WTC11 (cell line): Measurements from ENCODE around the gene COG4. TPM values are rescaled to one million over a fixed set of nuclear protein-coding genes. Genes with fewer than 3 reads are reported as not detected.

Source experiments
- ATAC-seq: fragments of 200-7000 bp; cut with Tn5 transposase; 2 replicates; pipeline ENCODE4 v1.10.0; 2021; ENCODE audit warnings: mild to moderate bottlenecking, moderate library complexity
- CTCF ChIA-PET: fragments of 300-600 bp; sonication (Branson Sonifier 250); formaldehyde crosslinking; loops from one replicate; lab custom pipeline; 2021; ENCODE audit warnings: antibody characterized with exemption; lab: Charles Lee
- POLR2A ChIA-PET: fragments of 350-600 bp; sonication (Branson Sonifier 250); formaldehyde crosslinking; loops from one replicate; lab custom pipeline; 2021; ENCODE audit warnings: antibody characterized with exemption; lab: Charles Lee
- DNase-seq: peaks from one replicate; pipeline ENCODE4 v3.0.0; 2021; ENCODE audit warnings: low spot score
- H3K27ac Mint-ChIP-seq: 2 replicates; pipeline ENCODE4 v1.8.0; 2021; ENCODE audit warnings: mixed read lengths
- H3K27me3 Mint-ChIP-seq: 2 replicates; pipeline ENCODE4 v1.8.0; 2021; ENCODE audit warnings: low read depth, mild to moderate bottlenecking, moderate library complexity, mixed read lengths
- H3K36me3 Mint-ChIP-seq: 2 replicates; pipeline ENCODE4 v1.8.0; 2021; ENCODE audit warnings: mixed read lengths
- H3K4me1 Mint-ChIP-seq: 2 replicates; pipeline ENCODE4 v1.8.0; 2022; ENCODE audit warnings: mixed read lengths
- H3K4me3 Mint-ChIP-seq: 2 replicates; pipeline ENCODE4 v1.8.0; 2021; ENCODE audit warnings: mild to moderate bottlenecking, moderate library complexity, mixed read lengths
- H3K9me3 Mint-ChIP-seq: 2 replicates; pipeline ENCODE4 v1.8.0; 2021; ENCODE audit warnings: mixed read lengths
- ATF3 ChIP-seq: sonication (generic); formaldehyde crosslinking; conservative IDR thresholded peaks from 2 replicates; pipeline ENCODE4 v1.8.1; 2022; ENCODE audit warnings: mild to moderate bottlenecking, missing genetic modification reagents
- ATF6 ChIP-seq: sonication (generic); formaldehyde crosslinking; IDR thresholded peaks from 2 replicates; pipeline ENCODE4 v1.8.1; 2023; ENCODE audit warnings: mild to moderate bottlenecking, missing genetic modification reagents
- ETV6 ChIP-seq: sonication (generic); formaldehyde crosslinking; IDR thresholded peaks from 2 replicates; pipeline ENCODE4 v1.8.1; 2022; ENCODE audit warnings: mild to moderate bottlenecking, missing genetic modification reagents
- GABPB1 ChIP-seq: sonication (generic); formaldehyde crosslinking; IDR thresholded peaks from 2 replicates; pipeline ENCODE4 v1.8.1; 2023; ENCODE audit warnings: mild to moderate bottlenecking, missing genetic modification reagents
- GTF2I ChIP-seq: fragments of 250-450 bp; sonication (Bioruptor Pico); conservative IDR thresholded peaks from 2 replicates; pipeline ENCODE4 v1.4.0; 2021; ENCODE audit warnings: mild to moderate bottlenecking
- MAX ChIP-seq: sonication (generic); formaldehyde crosslinking; IDR thresholded peaks from 2 replicates; pipeline ENCODE4 v1.8.0; 2022; ENCODE audit warnings: mild to moderate bottlenecking, missing genetic modification reagents
- NFYB ChIP-seq: sonication (generic); formaldehyde crosslinking; conservative IDR thresholded peaks from 2 replicates; pipeline ENCODE4 v1.8.0; 2022; ENCODE audit warnings: low read depth, missing genetic modification reagents
- OVOL2 ChIP-seq: fragments of 250-450 bp; sonication (Bioruptor Pico); IDR thresholded peaks from 2 replicates; pipeline ENCODE4 v1.9.0; 2021; ENCODE audit warnings: mild to moderate bottlenecking, borderline replicate concordance
- PRRX2 ChIP-seq: fragments of 250-450 bp; sonication (Bioruptor Pico); IDR thresholded peaks from 2 replicates; pipeline ENCODE4 v1.8.0; 2021; ENCODE audit warnings: mild to moderate bottlenecking
- ZMAT4 ChIP-seq: fragments of 250-450 bp; sonication (Bioruptor Pico); IDR thresholded peaks from 2 replicates; pipeline ENCODE4 v1.9.0; 2021; ENCODE audit warnings: mild to moderate bottlenecking
- ZNF396 ChIP-seq: fragments of 250-450 bp; sonication (Bioruptor Pico); IDR thresholded peaks from 2 replicates; pipeline ENCODE4 v1.8.0; 2021; ENCODE audit warnings: mild to moderate bottlenecking, moderate library complexity, borderline replicate concordance
- ZNF416 ChIP-seq: fragments of 250-450 bp; sonication (Bioruptor Pico); IDR thresholded peaks from 2 replicates; pipeline ENCODE4 v1.9.0; 2021; ENCODE audit warnings: mild to moderate bottlenecking, inconsistent platforms
- ZNF671 ChIP-seq: fragments of 250-450 bp; sonication (Bioruptor Pico); IDR thresholded peaks from 2 replicates; pipeline ENCODE4 v1.8.0; 2021; ENCODE audit warnings: mild to moderate bottlenecking
- ZSCAN18 ChIP-seq: fragments of 250-450 bp; sonication (Bioruptor Pico); IDR thresholded peaks from 2 replicates; pipeline ENCODE4 v2.1.2; 2022; ENCODE audit warnings: mild to moderate bottlenecking, moderate library complexity
- total RNA-seq: library from RNA; stranded (reverse); gene quantifications from 3 replicates; pipeline ENCODE4 v1.2.3, GENCODE V29; 2021
- TF ChIP-seq, protein P1 (sequence below): fragments of 250-450 bp; sonication (Bioruptor Pico); IDR thresholded peaks from 2 replicates; pipeline ENCODE4 v1.9.0; 2021; ENCODE audit warnings: moderate library complexity, mild to moderate bottlenecking, inconsistent platforms, borderline replicate concordance
- TF ChIP-seq, protein P2 (sequence below): sonication (generic); formaldehyde crosslinking; IDR thresholded peaks from 2 replicates; pipeline ENCODE4 v1.8.1; 2023; ENCODE audit warnings: mild to moderate bottlenecking, missing genetic modification reagents, borderline replicate concordance
- TF ChIP-seq, protein P3 (sequence below): fragments of 250-450 bp; sonication (Bioruptor Pico); IDR thresholded peaks from 2 replicates; pipeline ENCODE4 v1.9.0; 2021; ENCODE audit warnings: mild to moderate bottlenecking, borderline replicate concordance

The COG4 gene
- total RNA-seq, 1 experiment from 2014 or later, result 56.6 TPM

DNA sequence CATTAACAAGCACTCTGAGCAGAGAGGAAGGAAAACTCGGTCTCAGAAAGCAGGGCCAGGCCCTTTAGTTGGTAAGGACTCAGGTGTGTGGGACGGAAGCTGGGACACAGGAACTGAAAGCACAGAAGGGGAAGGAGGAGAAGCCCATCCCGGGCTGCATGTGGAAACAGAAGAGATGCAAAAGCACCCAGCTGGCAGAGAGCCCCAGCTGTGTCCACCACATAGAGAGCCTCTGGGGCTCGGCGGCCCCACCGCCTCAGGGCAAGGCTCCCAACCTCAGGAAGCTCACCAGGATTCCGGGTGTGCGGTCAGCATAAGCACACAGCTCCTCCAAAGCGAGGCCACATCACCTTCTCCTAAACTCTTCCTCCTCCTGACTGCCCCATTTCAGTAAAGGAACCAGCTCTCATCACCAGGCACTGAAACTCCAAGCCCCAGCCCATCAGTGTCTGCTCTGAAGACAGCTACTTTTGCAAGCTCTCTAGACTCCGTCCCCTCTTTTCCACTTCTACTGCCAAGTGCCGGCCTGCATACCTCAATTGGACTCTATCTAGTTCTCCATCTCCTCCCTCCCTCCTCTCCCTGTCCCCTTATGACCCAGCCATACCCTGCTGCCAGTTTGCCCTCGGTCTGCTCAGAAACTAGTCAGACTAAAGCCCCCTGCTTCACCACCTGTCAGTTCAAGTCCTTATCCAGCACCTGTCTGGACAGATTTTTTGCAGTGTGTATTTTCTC is 90.5 kb downstream of the COG4 start (continued):
- TF ChIP-seq, protein P1, sequence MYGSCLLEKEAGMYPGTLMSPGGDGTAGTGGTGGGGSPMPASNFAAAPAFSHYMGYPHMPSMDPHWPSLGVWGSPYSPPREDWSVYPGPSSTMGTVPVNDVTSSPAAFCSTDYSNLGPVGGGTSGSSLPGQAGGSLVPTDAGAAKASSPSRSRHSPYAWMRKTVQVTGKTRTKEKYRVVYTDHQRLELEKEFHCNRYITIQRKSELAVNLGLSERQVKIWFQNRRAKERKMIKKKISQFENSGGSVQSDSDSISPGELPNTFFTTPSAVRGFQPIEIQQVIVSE (CRISPR knock-in tag), result no peak
- TF ChIP-seq MAX (CRISPR knock-in tag), result no peak
- no peak for TF ChIP-seq GTF2I (CRISPR knock-in tag)
- TF ChIP-seq OVOL2, result no peak
- no peak for TF ChIP-seq NFYB
- no peak for TF ChIP-seq ZSCAN18
- TF ChIP-seq ATF3 (CRISPR knock-in tag), result no peak
- TF ChIP-seq, protein P2, sequence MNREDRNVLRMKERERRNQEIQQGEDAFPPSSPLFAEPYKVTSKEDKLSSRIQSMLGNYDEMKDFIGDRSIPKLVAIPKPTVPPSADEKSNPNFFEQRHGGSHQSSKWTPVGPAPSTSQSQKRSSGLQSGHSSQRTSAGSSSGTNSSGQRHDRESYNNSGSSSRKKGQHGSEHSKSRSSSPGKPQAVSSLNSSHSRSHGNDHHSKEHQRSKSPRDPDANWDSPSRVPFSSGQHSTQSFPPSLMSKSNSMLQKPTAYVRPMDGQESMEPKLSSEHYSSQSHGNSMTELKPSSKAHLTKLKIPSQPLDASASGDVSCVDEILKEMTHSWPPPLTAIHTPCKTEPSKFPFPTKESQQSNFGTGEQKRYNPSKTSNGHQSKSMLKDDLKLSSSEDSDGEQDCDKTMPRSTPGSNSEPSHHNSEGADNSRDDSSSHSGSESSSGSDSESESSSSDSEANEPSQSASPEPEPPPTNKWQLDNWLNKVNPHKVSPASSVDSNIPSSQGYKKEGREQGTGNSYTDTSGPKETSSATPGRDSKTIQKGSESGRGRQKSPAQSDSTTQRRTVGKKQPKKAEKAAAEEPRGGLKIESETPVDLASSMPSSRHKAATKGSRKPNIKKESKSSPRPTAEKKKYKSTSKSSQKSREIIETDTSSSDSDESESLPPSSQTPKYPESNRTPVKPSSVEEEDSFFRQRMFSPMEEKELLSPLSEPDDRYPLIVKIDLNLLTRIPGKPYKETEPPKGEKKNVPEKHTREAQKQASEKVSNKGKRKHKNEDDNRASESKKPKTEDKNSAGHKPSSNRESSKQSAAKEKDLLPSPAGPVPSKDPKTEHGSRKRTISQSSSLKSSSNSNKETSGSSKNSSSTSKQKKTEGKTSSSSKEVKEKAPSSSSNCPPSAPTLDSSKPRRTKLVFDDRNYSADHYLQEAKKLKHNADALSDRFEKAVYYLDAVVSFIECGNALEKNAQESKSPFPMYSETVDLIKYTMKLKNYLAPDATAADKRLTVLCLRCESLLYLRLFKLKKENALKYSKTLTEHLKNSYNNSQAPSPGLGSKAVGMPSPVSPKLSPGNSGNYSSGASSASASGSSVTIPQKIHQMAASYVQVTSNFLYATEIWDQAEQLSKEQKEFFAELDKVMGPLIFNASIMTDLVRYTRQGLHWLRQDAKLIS, result no peak
- TF ChIP-seq ZNF396, result no peak
- TF ChIP-seq, protein P3, sequence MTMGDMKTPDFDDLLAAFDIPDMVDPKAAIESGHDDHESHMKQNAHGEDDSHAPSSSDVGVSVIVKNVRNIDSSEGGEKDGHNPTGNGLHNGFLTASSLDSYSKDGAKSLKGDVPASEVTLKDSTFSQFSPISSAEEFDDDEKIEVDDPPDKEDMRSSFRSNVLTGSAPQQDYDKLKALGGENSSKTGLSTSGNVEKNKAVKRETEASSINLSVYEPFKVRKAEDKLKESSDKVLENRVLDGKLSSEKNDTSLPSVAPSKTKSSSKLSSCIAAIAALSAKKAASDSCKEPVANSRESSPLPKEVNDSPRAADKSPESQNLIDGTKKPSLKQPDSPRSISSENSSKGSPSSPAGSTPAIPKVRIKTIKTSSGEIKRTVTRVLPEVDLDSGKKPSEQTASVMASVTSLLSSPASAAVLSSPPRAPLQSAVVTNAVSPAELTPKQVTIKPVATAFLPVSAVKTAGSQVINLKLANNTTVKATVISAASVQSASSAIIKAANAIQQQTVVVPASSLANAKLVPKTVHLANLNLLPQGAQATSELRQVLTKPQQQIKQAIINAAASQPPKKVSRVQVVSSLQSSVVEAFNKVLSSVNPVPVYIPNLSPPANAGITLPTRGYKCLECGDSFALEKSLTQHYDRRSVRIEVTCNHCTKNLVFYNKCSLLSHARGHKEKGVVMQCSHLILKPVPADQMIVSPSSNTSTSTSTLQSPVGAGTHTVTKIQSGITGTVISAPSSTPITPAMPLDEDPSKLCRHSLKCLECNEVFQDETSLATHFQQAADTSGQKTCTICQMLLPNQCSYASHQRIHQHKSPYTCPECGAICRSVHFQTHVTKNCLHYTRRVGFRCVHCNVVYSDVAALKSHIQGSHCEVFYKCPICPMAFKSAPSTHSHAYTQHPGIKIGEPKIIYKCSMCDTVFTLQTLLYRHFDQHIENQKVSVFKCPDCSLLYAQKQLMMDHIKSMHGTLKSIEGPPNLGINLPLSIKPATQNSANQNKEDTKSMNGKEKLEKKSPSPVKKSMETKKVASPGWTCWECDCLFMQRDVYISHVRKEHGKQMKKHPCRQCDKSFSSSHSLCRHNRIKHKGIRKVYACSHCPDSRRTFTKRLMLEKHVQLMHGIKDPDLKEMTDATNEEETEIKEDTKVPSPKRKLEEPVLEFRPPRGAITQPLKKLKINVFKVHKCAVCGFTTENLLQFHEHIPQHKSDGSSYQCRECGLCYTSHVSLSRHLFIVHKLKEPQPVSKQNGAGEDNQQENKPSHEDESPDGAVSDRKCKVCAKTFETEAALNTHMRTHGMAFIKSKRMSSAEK (CRISPR knock-in tag), result no peak
- no peak for TF ChIP-seq PRRX2

- no peak overlapping the region for H3K4me3 Mint-ChIP-seq
- H3K4me1 Mint-ChIP-seq, result peaks cover 76% of the 10 kb centered on the region
Measured at GRCh38 chr16:70432356-70432722, 91.0 kb downstream of the COG4 start.

More at GRCh38 chr16:70432356-70432722, 91.0 kb downstream of the COG4 start:
- POLR2A ChIA-PET, result interaction anchor here (0.5 to 1.5 kb wide), 2 partner anchors 51 to 76 kb away, joined by 3 to 4 read pairs; no protein-coding TSS in a partner anchor
- H3K27me3 Mint-ChIP-seq, result no peaks in the 10 kb centered on the region
- CTCF ChIA-PET, result interaction anchor here (0.6 to 2.8 kb wide), 3 partner anchors 24 to 51 kb away, joined by 3 to 10 read pairs (median 5); no protein-coding TSS in a partner anchor
- ATAC-seq (no peak), DNase-seq (no peak)
- TF ChIP-seq ATF6 (CRISPR knock-in tag) (no peak), ATF3 (CRISPR knock-in tag) (no peak), GABPB1 (no peak), ZNF671 (no peak), ZNF416 (CRISPR knock-in tag) (no peak), ETV6 (CRISPR knock-in tag) (no peak), ZMAT4 (no peak)
- H3K27ac Mint-ChIP-seq, result peak overlapping the region; percentile 86
- peaks cover 9% of the 10 kb centered on the region; the same call in 1 of the 2 replicates for H3K36me3 Mint-ChIP-seq
- H3K9me3 Mint-ChIP-seq, result no peaks in the 10 kb centered on the region
